ENCODE data around the gene KCNA1.
A peak's percentile ranks its signal among the peaks of the same experiment; 100 is the strongest.

Gene KCNA1

DNA sequence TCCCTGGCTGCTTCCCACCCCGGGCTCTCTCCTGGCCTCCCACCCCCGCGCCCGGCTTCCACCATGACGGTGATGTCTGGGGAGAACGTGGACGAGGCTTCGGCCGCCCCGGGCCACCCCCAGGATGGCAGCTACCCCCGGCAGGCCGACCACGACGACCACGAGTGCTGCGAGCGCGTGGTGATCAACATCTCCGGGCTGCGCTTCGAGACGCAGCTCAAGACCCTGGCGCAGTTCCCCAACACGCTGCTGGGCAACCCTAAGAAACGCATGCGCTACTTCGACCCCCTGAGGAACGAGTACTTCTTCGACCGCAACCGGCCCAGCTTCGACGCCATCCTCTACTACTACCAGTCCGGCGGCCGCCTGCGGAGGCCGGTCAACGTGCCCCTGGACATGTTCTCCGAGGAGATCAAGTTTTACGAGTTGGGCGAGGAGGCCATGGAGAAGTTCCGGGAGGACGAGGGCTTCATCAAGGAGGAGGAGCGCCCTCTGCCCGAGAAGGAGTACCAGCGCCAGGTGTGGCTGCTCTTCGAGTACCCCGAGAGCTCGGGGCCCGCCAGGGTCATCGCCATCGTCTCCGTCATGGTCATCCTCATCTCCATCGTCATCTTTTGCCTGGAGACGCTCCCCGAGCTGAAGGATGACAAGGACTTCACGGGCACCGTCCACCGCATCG, 1.8 kb downstream of the KCNA1 start:
- no peak for DNase-seq

DNA sequence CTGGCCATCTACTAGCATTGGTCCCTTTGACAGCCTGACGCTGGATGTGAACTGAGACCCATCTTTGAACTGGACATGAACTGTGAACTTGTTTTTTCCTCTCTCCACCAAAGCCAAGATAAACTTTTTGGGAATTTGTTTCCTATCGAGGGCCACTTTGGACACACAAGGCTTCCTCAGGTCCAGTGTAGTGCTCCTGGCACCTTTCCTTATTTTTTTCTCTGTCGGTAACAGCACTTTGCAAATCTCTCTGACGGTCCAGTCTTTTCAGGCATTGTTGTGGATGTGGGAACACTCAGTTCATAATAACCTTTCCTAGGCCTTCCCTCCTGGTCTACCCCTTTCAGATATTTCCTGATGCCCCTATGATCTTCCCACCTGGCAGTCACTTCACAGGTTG, 5.0 kb downstream of the KCNA1 start:
- DNase-seq = no peak

DNA sequence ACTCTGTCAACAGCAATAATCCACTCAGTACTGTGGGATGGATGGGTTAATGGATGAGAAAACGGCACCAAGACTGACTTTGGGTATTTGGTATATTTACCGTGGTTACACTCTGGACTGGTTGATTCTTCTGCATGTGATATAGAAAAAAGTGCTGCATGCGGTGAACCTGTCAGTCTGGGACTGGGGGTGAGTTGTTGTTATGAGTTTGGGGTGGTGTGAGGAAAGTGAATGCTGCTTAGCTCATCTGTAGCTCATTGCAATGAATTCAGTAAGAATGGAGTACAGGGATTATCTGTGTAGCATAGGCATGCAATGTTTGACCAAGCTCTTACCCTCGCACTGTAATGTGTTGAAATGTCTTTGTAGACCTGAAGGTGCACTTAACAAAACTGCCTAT, 6.0 kb downstream of the KCNA1 start:
- no peak for DNase-seq

DNA sequence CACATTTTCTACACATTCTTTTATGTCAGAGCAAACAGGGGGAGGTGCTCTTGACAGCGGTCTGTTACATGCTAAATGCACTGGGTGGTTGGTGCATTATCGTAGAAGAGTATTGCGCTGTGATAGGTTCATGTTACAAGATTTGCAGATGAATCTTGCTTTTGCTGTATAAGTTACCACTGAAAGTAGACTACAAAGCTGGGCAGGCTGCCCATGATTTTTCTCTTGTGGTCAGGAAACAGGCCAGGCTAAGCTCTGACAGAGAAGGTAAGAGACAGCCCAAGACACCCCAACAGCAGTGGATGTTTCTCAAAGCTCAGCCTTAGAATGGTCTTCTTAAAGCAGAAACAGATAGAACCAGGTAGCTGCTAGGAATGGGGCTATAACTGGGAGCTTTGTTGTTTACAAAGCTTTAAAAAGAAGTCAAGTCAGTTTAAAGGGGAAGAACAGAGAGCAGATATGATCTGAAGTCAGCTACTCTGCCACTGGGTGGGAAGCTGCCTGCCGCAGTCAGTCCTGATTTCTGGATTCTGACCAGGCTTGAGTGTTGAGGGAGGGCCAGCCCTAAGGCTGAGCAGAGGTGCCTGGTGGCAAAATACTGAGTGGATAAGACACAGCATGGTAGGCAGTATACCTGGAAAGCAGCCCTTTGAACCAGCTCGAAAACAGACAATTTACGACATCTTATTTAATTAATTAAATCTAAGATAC, 9.4 kb downstream of the KCNA1 start:
- DNase-seq = peak; percentile 66

DNA sequence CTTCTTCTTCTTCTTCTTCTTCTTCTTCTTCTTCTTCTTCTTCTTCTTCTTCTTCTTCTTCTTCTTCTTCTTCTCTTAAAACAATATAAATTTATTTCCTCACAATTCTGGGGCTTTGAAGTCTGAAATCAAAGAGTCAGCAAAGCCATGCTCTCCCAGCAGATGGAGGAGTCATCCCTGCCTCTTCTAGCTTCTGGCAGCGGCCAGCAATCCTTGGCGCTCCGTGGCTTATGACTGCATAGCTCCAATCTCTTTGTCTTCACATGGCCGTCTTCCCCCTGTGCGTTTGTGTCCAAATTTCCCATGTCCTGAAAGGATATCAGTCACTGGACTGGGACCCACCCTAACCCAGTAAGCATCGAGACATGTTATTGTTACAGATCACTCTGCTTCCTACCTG, 22.9 kb downstream of the KCNA1 start:
- DNase-seq = no peak

DNA sequence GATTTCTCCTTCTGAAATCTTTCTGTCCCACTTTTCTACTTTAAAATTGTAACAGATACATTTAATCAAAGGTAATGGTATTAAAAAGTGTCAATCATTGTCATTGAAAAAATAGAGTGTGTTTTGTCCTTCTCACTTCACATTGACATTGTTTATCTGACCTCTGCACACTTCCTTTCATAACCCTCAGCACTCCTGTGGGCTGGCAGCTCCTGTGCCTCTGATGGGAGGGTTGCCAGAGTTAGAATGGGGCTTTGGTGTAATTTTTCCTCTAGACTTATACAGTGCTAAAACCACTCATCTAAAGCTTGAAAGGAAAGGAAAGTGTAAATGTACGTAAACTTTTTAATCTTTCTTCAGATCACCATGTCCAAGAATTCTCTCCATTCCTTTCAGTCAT, 23.7 kb downstream of the KCNA1 start:
- no peak for DNase-seq

DNA sequence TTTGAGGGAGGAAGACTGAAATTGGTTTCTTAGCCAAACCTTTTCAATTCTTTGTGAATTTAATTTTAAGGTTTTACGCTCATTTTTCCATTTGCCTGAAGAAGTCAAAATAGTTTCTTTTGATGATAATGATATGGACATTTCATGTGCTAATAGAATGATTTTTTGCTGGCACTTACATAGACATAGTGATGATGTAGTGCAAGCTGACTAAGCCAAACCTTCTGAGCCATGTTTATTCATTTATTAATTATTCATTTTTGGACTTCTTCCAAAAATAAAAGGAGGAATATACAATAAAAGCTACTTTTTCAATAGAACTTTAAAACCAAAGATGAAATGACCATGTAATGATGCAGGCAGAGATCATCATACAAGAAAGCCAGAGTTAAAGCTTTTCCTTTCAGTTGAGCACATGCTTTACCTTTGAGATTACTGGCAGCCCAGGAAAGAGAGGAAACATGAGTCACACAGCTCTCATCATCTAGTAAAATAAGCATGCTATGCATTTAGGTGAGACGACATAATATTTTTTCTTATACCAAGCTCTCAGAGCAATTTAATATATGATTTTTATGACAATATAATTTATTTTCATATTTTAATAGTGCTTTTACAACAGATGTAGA, 24.8 kb downstream of the KCNA1 start:
- peak; percentile 27 for DNase-seq

DNA sequence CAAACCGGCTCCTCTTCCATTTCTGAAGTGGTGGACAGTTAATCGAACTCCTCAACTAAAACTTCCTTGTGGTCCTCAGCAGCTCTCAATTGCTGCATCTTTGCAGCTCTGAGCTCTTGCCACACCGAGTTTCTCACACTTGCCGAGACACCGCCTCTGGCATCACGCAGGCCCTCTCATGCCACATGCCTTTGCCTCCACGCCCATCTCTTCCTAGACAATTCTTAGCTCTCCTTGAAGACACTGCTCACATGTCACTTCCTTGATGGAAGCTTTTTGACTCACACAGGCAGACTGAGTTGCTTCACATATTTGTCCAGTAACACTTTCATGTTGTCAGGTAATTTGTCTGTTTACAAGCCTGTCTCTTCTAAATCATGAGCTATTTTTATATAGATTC, 29.2 kb downstream of the KCNA1 start:
- no peak for DNase-seq

DNA sequence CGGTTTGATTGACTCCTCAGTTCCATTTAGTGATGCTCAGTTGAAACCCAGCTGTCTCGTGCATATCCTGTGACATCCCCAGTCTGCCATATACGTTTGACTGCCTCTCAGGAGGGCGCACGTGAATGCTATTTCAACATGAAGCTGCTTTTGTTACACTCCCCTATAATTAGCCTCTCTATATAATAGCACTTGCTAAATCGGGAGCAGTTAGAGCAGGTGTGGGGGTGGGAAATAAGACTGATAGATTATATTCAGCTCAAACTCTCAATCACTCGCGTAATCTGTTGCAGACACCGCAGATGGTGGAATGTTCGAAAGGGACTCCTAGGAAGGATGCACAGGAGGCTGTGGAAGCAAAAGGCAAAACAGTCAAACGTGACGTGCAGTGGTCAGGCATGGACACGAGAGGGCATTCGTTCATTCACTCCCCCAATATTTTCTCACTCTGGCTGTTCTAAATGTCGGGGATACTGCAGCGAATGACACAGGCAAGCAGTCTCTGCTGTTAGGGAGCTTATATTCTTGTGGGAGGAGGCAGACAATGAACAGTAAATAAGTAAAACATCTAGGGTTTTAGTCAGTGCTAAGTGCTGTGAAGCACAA, 29.8 kb downstream of the KCNA1 start:
- no peak for DNase-seq

DNA sequence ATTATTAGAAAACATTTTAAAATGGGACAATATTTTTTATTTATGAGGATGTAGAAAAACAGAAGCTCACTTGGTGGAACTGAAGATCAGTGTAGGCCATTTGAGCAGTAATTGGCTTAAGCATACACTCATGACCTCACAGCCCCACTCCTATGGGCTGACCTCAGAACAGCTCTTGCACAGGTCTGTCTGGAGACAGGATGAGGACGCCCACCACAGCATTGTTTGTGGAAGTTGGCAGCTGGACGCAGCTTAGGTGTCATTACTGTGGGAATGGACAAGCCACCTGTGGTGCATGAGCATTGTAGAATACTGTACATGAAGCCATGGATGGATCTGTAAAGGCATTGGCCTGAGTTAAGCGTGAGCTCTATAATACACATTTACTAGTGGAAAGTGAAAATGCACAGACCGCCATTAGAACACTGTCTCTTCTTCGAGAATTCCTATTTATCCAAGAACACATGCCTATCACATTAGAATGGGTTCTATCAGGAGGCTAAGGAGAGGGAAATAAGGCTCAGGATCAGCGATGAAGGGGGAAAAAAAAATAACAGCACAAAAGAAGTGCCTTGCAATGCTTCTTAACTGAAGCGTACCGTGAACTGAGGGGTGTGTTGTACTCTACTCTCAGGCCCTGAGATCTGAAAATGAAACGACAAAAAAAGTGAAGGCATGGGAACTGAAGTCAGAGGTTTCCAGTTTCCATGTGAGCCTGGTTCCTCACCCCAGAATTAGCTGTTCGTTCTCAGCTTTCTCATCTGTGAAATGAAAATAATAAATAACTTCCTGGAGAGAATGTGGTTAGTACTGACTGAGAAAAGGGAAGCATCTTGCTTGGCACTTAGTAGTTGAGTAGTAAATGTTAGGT, 33.6 kb downstream of the KCNA1 start:
- DNase-seq = no peak

DNA sequence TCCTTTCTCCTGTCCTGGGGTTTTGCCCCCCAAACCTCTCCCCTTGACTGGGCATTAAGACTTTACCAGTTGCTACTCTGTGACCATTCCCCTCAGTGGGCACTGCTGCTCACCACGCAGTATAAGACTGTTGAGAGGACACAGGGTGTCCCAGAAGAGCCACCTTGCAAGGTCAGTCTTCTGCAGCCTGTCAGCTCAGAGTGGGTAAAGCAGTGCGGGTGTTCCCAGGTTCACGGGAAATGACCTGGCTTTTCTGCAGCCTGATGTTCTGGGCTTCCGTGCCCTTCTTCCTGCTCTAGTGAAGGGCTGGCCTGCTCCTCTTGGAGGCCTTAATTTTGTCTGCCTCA, 34.2 kb downstream of the KCNA1 start:
- DNase-seq = no peak

DNA sequence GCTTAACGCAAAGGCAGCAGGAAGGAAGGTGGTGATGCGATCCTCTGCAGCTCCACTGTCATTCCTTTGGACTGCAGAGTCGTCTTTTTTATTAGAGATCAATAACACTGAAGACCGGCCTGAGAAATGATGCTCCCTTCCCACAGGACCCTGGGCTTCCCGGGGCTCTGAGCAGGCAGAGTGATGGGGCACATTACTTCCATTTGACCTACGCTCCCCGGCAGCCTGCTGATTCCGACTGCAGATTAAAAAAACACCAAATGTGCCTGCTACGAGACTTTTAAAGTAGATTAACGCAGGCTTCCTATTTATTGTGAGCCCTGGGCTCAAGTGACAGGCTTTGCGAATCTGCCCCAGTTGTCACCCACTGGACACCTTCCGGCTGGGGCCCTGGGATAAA, 37.5 kb downstream of the KCNA1 start:
- DNase-seq = no peak

DNA sequence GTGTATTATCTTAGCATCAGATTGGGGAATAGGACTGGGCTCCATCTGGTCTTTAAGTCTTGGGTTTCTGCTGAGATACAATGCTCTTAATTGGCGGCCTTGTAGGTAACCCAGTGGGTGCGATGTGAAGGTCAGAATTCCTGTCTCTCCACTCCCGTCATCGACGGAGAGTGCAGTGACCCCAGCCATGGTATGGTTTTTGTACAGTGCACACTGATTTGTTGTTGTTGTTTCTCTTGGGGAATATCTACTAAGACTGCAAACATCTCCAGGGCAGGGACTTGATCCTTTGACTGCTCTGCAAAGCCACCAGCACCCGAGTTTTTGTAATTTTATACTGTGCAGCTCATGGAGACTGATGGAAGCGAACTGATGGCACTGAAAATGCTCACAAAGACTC, 41.4 kb downstream of the KCNA1 start:
- DNase-seq = no peak

DNA sequence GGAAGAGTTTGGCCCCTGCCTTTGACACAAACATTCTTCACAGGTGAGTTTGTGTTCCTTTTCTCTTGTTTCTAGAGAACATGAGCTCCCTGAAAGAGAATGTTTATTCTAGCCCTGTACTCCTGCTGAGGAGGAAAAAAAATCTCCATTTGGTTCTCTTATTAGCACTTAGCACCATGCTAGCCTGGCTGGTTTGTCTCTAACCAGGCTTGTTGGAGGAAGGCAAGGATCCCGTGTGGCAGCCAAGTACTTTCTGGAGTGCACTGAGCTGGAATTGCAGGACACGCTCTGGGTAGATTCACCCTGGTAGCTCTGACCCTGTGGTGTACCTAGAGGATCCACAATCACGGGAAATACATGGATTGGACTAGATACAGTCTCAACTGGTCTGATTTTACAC, 41.9 kb downstream of the KCNA1 start:
- no peak for DNase-seq

DNA sequence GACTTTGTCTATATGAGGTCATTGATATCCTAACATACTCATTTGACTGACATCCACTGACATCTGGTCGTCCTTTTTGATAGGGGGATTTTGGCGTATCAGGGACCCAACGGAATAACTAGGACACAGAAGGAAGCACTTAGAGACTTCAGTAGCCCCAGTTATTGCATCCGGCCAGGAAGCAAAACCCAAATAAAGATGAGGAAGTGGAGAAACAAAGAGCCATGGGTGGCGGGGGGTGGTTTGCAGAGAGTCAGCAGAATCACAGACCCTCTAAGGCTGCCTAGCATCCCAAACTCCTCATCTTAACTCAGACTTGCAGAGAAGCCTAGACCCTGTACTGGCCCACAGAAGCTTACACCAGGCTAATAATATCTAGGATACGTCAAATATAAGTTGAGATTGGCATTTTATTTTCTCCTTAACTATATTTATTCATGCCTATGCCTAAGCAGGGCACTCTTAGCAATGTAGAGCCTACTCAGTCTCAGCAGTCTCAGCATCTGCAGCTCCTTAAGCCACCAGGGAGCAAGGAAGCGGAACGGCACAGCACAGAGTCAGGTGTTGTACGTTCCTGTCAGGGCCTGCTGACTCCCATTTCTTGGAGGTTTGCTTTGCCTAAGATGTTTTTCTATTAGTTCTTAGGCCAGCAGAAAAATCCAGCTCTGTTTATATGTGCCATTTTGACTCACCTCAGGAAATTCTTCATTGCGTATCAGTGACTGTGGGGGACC, 45.1 kb downstream of the KCNA1 start:
- no peak for DNase-seq

DNA sequence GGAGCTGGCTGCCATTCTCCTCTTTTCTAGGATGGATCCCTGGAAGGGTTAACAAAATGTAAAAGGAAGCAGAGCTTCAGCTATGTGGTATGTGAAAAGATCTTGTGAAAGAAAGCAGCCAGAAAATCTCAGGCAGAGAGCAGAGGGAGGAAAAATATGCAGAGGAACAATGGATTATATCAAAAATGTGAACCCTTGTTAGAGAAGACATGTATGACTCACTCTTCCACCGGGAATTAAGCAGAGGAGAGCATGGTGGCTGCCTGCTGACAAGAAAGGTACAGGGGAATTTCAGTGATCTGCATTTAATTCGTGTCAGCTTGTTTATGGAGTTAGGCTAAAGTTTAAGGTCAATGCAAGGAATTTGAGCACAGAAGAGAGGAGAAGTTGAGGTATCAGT, 46.3 kb downstream of the KCNA1 start:
- DNase-seq = peak; percentile 85

DNA sequence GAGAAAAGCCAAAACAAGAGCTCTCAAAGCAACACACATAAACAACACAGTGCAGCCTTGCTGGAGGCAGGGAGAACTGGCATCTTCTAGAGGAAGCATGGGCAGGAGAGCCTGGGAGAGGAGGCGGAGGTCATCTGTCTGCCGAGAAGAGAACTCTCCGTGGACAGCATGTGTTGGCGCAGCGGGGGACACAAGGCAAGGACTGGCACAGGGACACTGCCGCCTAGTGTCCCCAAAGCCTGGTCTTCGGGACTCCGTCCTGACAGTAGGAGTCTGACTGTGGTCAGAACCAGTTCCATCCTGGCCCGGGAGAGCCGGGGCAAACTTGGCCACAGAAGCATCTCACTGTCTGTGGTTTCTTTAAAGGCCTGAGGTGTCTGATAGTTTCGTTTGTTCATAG, 47.3 kb downstream of the KCNA1 start:
- no peak for DNase-seq

DNA sequence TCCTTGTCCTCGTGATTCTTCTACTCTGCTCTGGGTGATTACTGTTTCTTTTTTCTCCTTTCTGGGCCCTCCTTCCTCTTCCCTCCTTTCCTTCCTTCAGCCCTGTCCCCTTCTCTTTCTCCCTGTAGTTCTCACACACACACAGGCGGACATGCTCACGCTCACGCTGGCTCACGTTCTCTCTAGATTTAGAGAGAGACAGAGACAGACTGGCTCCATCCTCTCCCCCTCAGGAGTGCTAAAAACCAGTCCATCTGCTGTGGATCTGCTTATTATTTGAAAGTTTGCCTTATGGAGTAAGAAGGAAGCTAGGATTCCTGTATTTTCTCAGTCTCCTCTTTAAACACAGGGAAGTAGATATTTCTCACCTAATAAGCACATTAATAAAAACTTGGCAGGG, 48.1 kb downstream of the KCNA1 start:
- no peak for DNase-seq

DNA sequence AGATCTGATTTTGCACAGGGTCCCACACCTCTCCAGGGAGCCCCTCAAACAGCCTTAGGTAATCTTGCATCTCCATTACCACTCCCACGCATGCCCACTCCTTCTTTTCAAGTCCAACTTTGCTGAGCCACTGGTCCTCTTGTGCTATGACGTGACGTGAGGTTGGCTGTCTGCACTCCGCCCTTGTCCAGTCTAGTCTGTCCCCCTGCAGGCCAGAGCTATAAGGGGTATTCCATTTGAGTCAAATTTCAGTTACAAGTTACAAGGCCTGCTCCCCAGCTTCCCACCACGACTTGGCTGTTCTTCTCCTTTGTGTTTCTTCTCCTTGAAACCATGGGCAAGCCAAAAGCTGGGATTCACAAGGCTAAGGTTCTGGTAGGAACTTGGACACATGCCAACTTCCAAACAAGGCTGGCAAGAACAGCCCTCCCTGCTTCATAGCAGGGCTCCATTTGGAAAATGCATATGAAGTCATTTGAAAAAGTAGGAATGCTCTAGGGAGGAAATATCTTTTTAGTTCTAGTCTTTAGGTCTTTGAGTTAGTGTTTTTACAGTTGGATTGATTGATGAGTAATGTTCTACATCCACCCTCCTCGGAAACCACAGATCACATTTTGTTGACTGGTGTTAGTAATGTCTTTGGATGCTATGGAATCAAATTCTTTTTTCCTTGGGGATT, 49.1 kb downstream of the KCNA1 start:
- DNase-seq = peak; percentile 94

DNA sequence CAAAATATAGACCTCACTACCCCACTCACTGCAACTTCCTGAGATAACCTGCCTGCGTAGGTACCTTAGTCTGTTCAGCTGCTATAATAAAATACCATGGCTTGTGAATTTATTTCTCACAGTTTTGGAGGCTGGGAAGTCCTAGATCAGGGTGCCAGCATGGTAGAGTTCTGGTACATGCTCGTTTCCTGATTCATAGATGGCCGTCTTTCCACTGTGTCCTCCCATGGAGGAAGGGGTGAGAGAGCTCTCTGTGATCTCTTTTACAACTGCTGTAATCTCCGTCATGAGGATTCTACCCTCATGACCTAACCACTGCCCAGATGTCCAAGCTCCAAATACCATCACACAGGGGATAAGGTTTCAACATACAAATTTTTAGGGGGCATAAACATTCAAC, 49.7 kb downstream of the KCNA1 start:
- DNase-seq = no peak

DNA sequence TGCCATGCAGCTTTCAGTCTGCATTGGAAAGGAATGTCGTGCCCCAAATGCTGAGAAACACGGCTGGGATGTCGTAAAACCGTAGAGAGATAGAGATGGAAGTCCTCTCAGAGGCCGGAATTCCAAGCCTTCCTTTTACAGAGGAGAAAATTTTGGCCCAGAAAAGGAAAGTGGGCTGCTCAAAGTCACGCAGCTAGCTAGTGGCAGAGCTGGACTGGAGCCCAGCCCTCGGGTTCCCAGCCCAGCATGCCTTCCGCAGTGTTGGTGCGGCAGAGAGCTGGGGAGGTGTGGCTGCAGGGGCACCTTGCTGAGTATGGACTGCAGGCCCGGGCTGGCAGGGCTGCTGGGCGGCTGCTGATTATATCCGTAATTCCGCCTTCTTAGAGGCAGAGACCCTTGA, 50.3 kb downstream of the KCNA1 start:
- DNase-seq = peak; percentile 74

DNA sequence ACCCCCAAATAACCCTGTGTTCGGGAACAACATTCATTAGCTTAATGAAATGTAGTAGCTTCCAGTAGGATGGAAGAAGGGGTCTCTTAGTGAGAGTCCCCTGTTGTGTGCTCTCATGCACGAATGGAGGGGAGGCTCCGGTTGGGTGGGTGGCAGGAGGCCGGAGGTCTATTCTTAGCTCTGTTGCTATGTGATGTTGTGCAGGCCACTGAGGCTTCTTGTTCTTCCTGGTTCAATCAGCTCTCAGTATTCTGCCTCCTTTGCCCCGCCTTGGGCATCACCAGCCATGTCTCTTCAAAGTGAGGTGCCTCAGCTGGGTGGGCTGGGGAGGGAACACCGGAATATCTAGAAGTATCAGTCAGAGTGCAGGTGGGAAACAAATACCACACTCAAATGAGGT, 50.8 kb downstream of the KCNA1 start:
- DNase-seq = no peak

Data from fibroblast of skin of scalp (primary cell).